GM19455 (cell line): ENCODE results near the gene PGRMC2.

ENCODE experiments used
- ATAC-seq: cut with Tn5 transposase; IDR thresholded peaks from one replicate; pipeline ENCODE4 v1.9.1; 2021; ENCODE audit not compliant: unreplicated experiment

PGRMC2 gene

GRCh38 chr4:128225148-128225547 is 62.5 kb downstream of the PGRMC2 start:
- ATAC-seq, result no peak

DNA sequence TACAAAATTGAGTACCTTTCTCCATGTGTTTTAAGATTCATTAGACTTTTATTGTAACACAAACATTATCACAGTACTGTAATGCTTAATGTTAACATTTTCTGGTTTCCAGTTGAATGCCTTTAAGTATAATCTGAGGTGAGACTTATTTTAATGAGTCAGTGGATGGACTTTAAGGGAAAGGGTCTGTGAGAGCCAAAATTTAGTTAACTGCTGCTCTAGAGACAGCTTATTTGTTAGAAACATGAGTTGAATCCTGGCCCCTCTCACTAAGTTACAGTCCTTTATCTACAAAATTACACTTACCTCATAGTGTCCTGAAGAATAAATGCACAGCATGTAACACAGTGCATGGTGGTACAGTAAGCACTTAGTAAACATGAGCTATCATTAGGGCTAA is 66.0 kb downstream of the PGRMC2 start:
- ATAC-seq, result no peak

- no peak for ATAC-seq
These were observed 67.1 kb downstream of the PGRMC2 start for GRCh38 chr4:128220286-128221235.
